ENCODE results near the gene SLC9A8. TPM values are rescaled to one million over a fixed set of nuclear protein-coding genes. Genes with fewer than 3 reads are reported as not detected.
A peak's percentile ranks its signal among the peaks of the same experiment; 100 is the strongest.

SLC9A8 gene
- total RNA-seq, 1 experiment from 2014 or later, result 6.7 TPM

DNA sequence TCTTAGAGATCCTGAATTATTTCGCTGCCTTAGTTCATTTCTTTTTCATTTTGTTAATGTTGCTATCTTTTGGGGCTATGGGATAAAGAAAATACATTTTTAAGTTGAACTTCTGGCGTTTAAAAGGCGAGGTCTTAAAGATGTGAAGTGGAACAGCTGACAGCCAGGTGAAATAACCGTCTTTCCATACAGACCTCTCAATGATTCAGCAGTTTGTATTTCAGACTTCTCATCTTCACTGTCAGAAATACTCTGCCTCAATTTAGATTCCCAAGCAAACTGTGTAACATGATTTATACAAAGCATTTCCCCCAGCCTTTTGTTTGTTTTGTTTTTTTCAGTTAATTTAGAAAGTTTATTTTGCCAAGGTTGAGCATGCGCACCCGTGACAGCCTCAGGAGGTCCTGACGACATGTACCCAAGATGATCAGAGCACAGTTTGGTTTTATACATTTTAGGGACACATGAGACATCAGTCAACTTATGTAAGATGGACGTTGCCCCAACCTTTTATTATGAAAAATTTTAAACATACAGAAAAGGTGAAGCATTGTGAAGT, 40.0 kb downstream of the SLC9A8 start (continued):
- TF ChIP-seq, protein P1, sequence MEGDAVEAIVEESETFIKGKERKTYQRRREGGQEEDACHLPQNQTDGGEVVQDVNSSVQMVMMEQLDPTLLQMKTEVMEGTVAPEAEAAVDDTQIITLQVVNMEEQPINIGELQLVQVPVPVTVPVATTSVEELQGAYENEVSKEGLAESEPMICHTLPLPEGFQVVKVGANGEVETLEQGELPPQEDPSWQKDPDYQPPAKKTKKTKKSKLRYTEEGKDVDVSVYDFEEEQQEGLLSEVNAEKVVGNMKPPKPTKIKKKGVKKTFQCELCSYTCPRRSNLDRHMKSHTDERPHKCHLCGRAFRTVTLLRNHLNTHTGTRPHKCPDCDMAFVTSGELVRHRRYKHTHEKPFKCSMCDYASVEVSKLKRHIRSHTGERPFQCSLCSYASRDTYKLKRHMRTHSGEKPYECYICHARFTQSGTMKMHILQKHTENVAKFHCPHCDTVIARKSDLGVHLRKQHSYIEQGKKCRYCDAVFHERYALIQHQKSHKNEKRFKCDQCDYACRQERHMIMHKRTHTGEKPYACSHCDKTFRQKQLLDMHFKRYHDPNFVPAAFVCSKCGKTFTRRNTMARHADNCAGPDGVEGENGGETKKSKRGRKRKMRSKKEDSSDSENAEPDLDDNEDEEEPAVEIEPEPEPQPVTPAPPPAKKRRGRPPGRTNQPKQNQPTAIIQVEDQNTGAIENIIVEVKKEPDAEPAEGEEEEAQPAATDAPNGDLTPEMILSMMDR (IDR thresholded peaks at IDR 0.05 in 2 of 3, conservative IDR thresholded peaks at IDR 0.05 in 1 of 3; ENCODE audit: borderline replicate concordance in 1 of 3, insufficient read depth in 1 of 3, low read depth in 2 of 3, low read length in 2 of 3), result no peak

DNA sequence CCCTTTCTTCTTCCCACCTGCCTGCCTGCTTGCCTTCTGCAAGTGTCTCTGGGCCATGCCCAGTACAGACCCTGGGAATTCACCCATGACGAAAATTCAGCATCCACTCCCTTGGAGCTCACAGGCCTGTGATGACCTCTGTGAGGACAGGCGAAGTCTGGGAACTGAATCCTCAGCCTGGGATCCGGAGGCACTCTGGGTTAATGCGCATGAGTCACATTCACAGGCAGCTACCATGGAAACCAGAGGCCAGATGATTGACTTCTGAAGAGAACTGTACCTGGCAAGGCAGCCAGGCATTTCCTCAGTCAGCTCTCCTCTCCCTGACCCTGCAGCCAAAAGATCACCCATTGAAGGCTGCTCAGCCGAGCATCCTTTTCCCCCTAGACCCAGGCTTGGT, 41.0 kb downstream of the SLC9A8 start:
- H4K20me1 ChIP-seq (ENCODE audit: insufficient read depth), result no peaks in the 10 kb centered on the region
- no peak overlapping the region for H3K27ac ChIP-seq (ENCODE audit: low read depth, low read length)
- intact Hi-C loops (cut with micrococcal nuclease), result no loop called here
- peak; percentile 57; the same call in 1 of the 2 replicates for ATAC-seq
- TF ChIP-seq FOSL1 (IDR thresholded peaks at IDR 0.05; ENCODE audit: low read depth), result no peak
- TF ChIP-seq SRF (IDR thresholded peaks at IDR 0.05; ENCODE audit: low read depth), result no peak
- TF ChIP-seq TCF7L2 (IDR thresholded peaks at IDR 0.05; ENCODE audit: borderline replicate concordance, extremely low read depth, insufficient read depth, insufficient read length), result no peak
- no peak for TF ChIP-seq POLR2AphosphoS5 (IDR thresholded peaks at IDR 0.05; ENCODE audit: low read depth, low read length)
- no peak for TF ChIP-seq ZNF274 (IDR thresholded peaks at IDR 0.05; ENCODE audit: low read depth, low read length)
- TF ChIP-seq, protein P2, sequence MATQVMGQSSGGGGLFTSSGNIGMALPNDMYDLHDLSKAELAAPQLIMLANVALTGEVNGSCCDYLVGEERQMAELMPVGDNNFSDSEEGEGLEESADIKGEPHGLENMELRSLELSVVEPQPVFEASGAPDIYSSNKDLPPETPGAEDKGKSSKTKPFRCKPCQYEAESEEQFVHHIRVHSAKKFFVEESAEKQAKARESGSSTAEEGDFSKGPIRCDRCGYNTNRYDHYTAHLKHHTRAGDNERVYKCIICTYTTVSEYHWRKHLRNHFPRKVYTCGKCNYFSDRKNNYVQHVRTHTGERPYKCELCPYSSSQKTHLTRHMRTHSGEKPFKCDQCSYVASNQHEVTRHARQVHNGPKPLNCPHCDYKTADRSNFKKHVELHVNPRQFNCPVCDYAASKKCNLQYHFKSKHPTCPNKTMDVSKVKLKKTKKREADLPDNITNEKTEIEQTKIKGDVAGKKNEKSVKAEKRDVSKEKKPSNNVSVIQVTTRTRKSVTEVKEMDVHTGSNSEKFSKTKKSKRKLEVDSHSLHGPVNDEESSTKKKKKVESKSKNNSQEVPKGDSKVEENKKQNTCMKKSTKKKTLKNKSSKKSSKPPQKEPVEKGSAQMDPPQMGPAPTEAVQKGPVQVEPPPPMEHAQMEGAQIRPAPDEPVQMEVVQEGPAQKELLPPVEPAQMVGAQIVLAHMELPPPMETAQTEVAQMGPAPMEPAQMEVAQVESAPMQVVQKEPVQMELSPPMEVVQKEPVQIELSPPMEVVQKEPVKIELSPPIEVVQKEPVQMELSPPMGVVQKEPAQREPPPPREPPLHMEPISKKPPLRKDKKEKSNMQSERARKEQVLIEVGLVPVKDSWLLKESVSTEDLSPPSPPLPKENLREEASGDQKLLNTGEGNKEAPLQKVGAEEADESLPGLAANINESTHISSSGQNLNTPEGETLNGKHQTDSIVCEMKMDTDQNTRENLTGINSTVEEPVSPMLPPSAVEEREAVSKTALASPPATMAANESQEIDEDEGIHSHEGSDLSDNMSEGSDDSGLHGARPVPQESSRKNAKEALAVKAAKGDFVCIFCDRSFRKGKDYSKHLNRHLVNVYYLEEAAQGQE (IDR thresholded peaks at IDR 0.05; ENCODE audit: low read depth), result no peak
- TF ChIP-seq ZFX (IDR thresholded peaks at IDR 0.05), result no peak
- TF ChIP-seq, protein P1 (IDR thresholded peaks at IDR 0.05 in 2 of 3, conservative IDR thresholded peaks at IDR 0.05 in 1 of 3; ENCODE audit: borderline replicate concordance in 1 of 3, insufficient read depth in 1 of 3, low read depth in 2 of 3, low read length in 2 of 3), result no peak
- no peak for TF ChIP-seq YY1 (IDR thresholded peaks at IDR 0.05; ENCODE audit: extremely low read depth, insufficient replicate concordance, low read depth, low read length)
- no peak for TF ChIP-seq RAD21 (IDR thresholded peaks at IDR 0.05; ENCODE audit: low read depth)
- TF ChIP-seq POLR2A (IDR thresholded peaks at IDR 0.05; ENCODE audit: borderline replicate concordance, extremely low read depth, insufficient read depth, insufficient read length), result no peak
- TF ChIP-seq EZH2phosphoT487 (IDR thresholded peaks at IDR 0.05; ENCODE audit: borderline replicate concordance), result no peak
- TF ChIP-seq, protein P3, sequence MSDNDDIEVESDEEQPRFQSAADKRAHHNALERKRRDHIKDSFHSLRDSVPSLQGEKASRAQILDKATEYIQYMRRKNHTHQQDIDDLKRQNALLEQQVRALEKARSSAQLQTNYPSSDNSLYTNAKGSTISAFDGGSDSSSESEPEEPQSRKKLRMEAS (IDR thresholded peaks at IDR 0.05), result no peak
- H3K79me2 ChIP-seq (ENCODE audit: insufficient read depth, low read length), result no peaks in the 10 kb centered on the region
- ChIA-PET RAD21 (ENCODE audit: low non-redundant PET in 1 of 2, low total read pairs in 2 of 2, uncharacterized antibody in 2 of 2, unreplicated experiment in 2 of 2) (no interaction called here), POLR2A (no interaction called here), CTCF (no interaction called here)
- no peak overlapping the region for H3K9ac ChIP-seq (ENCODE audit: low read length)
- no peaks in the 10 kb centered on the region for H3K9me2 ChIP-seq (ENCODE audit: insufficient read depth)
- no peaks in the 10 kb centered on the region for H3K9me3 ChIP-seq (ENCODE audit: control insufficient read depth in 1 of 2, insufficient read depth in 1 of 2, low read depth in 1 of 2, low read length in 2 of 2)
- no peak overlapping the region for H2AFZ ChIP-seq (ENCODE audit: low read depth, low read length, poor library complexity, severe bottlenecking)
- no TSS peak for BruUV-seq (replicated peaks)
- H3K4me3 ChIP-seq (replicated peaks in 1 of 2; ENCODE audit: low read depth in 1 of 2, low read length in 2 of 2), result no peak overlapping the region
- DNase-seq (ENCODE audit: low read depth, low spot score), result no peak
- H3K4me1 ChIP-seq (ENCODE audit: control insufficient read depth in 1 of 2, insufficient read depth in 2 of 2, low read length in 2 of 2), result peaks cover 6 to 8% of the 10 kb centered on the region in 2 experiments; a peak in 3 of 4 replicates
- no peak overlapping the region for H3K4me2 ChIP-seq (ENCODE audit: low read length)
- H3K27me3 ChIP-seq (ENCODE audit: insufficient read depth, low read length), result no peaks in the 10 kb centered on the region
- peaks cover 3 to 4% of the 10 kb centered on the region in 2 experiments; a peak in 2 of 4 replicates for H3K36me3 ChIP-seq (ENCODE audit: control insufficient read depth in 1 of 2, insufficient read depth in 2 of 2, low read length in 2 of 2)
